Measurements from ENCODE around the gene SRSF4.

- TF ChIP-seq, protein P1, sequence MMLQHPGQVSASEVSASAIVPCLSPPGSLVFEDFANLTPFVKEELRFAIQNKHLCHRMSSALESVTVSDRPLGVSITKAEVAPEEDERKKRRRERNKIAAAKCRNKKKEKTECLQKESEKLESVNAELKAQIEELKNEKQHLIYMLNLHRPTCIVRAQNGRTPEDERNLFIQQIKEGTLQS (IDR thresholded peaks at IDR 0.05), result no peak
- TF ChIP-seq MAX (IDR thresholded peaks at IDR 0.05), result no peak
- TF ChIP-seq JUND (IDR thresholded peaks at IDR 0.05), result no peak
- no peak for TF ChIP-seq POLR2A (IDR thresholded peaks at IDR 0.05; ENCODE audit: borderline replicate concordance, extremely low read depth, insufficient read depth, insufficient read length)
These were observed 945 bp downstream of the SRSF4 start for GRCh38 chr1:29180497-29181412.

All from HCT116 (cell line).